BLaER1 treated with 17β-estradiol and CSF1 and Interleukin-3, amounts not matched to agents 10 nM and 100 nM (cell line): ENCODE data around the gene MAOB.

Experiments
- H3K27ac ChIP-seq, 11 experiments: shearing (Covaris generic); formaldehyde crosslinking; 2 replicates each; pipeline ENCODE4 v1.8.1; 2022
- H3K27me3 ChIP-seq, 11 experiments: shearing (Covaris generic); formaldehyde crosslinking; 2 replicates each; pipeline ENCODE4 v1.8.1; 2022
- H3K36me3 ChIP-seq, 11 experiments: shearing (Covaris generic); formaldehyde crosslinking; 2 replicates each; pipeline ENCODE4 v1.8.1; 2022
- H3K4me1 ChIP-seq, 10 experiments: shearing (Covaris generic); formaldehyde crosslinking; 2 replicates each; pipeline ENCODE4 v1.8.1; 2022
- H3K4me2 ChIP-seq, 11 experiments: shearing (Covaris generic); formaldehyde crosslinking; 2 replicates each; pipeline ENCODE4 v1.8.1; 2022
- H3K4me3 ChIP-seq, 10 experiments: shearing (Covaris generic); formaldehyde crosslinking; 2 replicates each; pipeline ENCODE4 v1.8.1; 2022
- H3K9ac ChIP-seq, 11 experiments: shearing (Covaris generic); formaldehyde crosslinking; 2 replicates each; pipeline ENCODE4 v1.8.1; 2022
- H3K9me3 ChIP-seq, 11 experiments: shearing (Covaris generic); formaldehyde crosslinking; replicated peaks in 1 of 11; 2 replicates each; pipeline ENCODE4 v1.8.1; 2022
- H4K20me1 ChIP-seq, 11 experiments: shearing (Covaris generic); formaldehyde crosslinking; 2 replicates each; pipeline ENCODE4 v1.8.1; 2022
- Cebpa-rat ChIP-seq, 11 experiments: shearing (Covaris generic); IDR thresholded peaks; 2 replicates each; pipeline ENCODE4 v1.8.1; 2022

Gene MAOB

DNA sequence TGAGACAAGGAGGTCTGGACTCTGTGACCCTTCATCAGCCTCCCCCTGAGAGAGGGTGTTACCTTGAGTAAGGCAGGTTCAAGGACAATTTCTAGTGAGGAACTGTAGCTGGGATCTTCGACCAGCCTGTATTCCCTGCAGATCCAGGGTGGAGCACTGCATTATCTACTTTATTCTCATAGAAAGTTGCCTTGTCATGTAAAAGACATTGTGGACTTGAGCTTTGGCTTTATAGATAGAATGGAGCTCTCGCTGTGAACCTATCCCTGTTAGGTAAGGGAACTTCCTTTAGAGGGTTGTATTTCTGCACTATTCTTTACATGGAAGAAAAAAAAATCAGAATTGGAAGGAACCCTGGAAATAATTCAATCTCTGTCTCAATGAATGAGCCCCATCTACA is 134.8 kb downstream of the MAOB start:
- no peak for TF ChIP-seq Cebpa-rat (IDR thresholded peaks at IDR 0.05)
- no peak overlapping the region for H3K4me3 ChIP-seq
- peaks cover 59 to 88% (median 80%) of the 10 kb centered on the region in 11 experiments for H3K27me3 ChIP-seq
- no peaks in the 10 kb centered on the region for H3K36me3 ChIP-seq
- H3K4me1 ChIP-seq = peaks cover 0 to 35% (median 5%) of the 10 kb centered on the region in 10 experiments; a peak in 9 of 20 replicates
- H3K9ac ChIP-seq = no peak overlapping the region
- H3K9me3 ChIP-seq = peaks cover 0 to 7% (median 0%) of the 10 kb centered on the region in 11 experiments; a peak in 4 of 22 replicates
- H4K20me1 ChIP-seq = no peaks in the 10 kb centered on the region; a peak in 1 of 22 replicates
- no peak overlapping the region for H3K4me2 ChIP-seq
- H3K27ac ChIP-seq = no peak overlapping the region

DNA sequence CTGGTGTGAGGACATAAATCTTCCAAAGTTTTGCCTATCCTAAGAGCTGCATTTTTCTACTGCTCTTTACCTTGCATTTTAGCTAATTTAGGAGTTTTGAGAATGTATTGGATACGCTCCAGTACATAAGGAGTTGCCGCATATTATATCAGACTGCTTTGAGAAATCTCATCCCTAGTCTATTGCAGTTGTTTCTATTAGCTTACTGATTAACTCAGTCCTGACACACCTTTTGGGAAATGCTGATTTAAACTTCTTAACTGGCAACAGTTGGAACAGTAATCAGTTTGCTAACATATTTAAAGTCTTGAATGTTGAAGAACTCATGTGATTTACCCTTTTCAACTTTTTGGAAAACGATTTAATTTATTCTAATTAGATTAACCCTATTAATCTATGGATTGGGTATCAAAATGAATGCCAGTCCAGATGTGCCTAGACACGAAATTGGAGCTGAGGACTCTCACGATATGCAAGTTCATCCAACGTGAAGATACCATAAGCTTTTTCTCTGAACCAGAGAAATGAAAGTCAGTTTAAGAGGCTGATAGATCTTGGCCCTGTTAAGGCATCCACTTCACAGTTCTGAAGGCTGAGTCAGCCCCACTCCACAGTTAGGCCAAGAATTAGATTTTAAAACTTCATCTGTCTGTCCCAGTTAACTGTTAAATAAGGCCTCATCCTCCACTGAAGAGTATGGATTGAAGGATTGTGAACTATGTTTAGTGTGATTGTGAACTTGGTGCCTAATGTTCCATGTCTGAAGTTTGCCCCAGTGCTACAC is 136.1 kb downstream of the MAOB start:
- no peak overlapping the region for H3K27ac ChIP-seq
- H3K27me3 ChIP-seq = peaks cover 72 to 89% (median 80%) of the 10 kb centered on the region in 11 experiments
- no peak overlapping the region for H3K4me3 ChIP-seq

GRCh38 chrX:43744284-43744683 is 138.0 kb downstream of the MAOB start:
- TF ChIP-seq Cebpa-rat (IDR thresholded peaks at IDR 0.05) = no peak
- Histone ChIP-seq H3K9me3 (no peaks in the 10 kb centered on the region), H3K27ac (no peak overlapping the region), H3K4me1 (peaks cover 0 to 35% (median 6%) of the 10 kb centered on the region in 10 experiments; a peak in 9 of 20 replicates), H3K4me2 (no peak overlapping the region), H3K4me3 (no peak overlapping the region), H3K36me3 (no peaks in the 10 kb centered on the region), H3K9ac (no peak overlapping the region), H4K20me1 (no peaks in the 10 kb centered on the region; a peak in 2 of 22 replicates), H3K27me3 (peaks cover 75 to 96% (median 89%) of the 10 kb centered on the region in 11 experiments)

More for the DNA sequence above, 136.1 kb downstream of the MAOB start:
- H3K4me2 ChIP-seq = no peak overlapping the region
- TF ChIP-seq Cebpa-rat (IDR thresholded peaks at IDR 0.05) = no peak
- no peak overlapping the region for H3K9ac ChIP-seq
- H3K4me1 ChIP-seq = peaks cover 0 to 44% (median 12%) of the 10 kb centered on the region in 10 experiments; a peak in 9 of 20 replicates
- H4K20me1 ChIP-seq = no peaks in the 10 kb centered on the region; a peak in 1 of 22 replicates
- no peaks in the 10 kb centered on the region for H3K9me3 ChIP-seq
- H3K36me3 ChIP-seq = no peaks in the 10 kb centered on the region

GRCh38 chrX:43743100-43743822 is 139.0 kb downstream of the MAOB start:
- Histone ChIP-seq H3K4me1 (peaks cover 0 to 30% (median 6%) of the 10 kb centered on the region in 10 experiments; a peak in 9 of 20 replicates), H3K36me3 (no peaks in the 10 kb centered on the region), H3K9ac (no peak overlapping the region), H3K9me3 (no peaks in the 10 kb centered on the region), H3K27me3 (peaks cover 84 to 99% (median 96%) of the 10 kb centered on the region in 11 experiments), H3K27ac (no peak overlapping the region), H3K4me3 (no peak overlapping the region), H4K20me1 (no peaks in the 10 kb centered on the region; a peak in 2 of 22 replicates), H3K4me2 (peak overlapping the region in 2 of 11 experiments; percentile 30 to 58; a peak in 3 of 22 replicates)
- no peak for TF ChIP-seq Cebpa-rat (IDR thresholded peaks at IDR 0.05)

- Histone ChIP-seq H3K9me3 (no peaks in the 10 kb centered on the region), H3K27me3 (peaks cover 86 to 100% (median 98%) of the 10 kb centered on the region in 11 experiments), H3K4me1 (peaks cover 0 to 30% (median 6%) of the 10 kb centered on the region in 10 experiments; a peak in 9 of 20 replicates), H4K20me1 (no peaks in the 10 kb centered on the region; a peak in 2 of 22 replicates), H3K27ac (peak overlapping the region in 2 of 11 experiments; percentile 2 to 16; a peak in 1 of 22 replicates), H3K9ac (no peak overlapping the region), H3K4me3 (no peak overlapping the region), H3K36me3 (no peaks in the 10 kb centered on the region), H3K4me2 (peak overlapping the region in 5 of 11 experiments; percentile 19 to 58 (median 41); a peak in 11 of 22 replicates)
- TF ChIP-seq Cebpa-rat (IDR thresholded peaks at IDR 0.05) = peak in 9 of 11 experiments; percentile 14 to 85 (median 66); a peak in 11 of 22 replicates
Observed at GRCh38 chrX:43741843-43742573, 140.2 kb downstream of the MAOB start.

GRCh38 chrX:43735957-43736356 is 146.3 kb downstream of the MAOB start:
- Histone ChIP-seq H3K9ac (no peak overlapping the region), H3K27ac (no peak overlapping the region), H4K20me1 (no peaks in the 10 kb centered on the region; a peak in 1 of 22 replicates), H3K9me3 (no peaks in the 10 kb centered on the region), H3K4me1 (peaks cover 0 to 6% (median 0%) of the 10 kb centered on the region in 10 experiments; a peak in 3 of 20 replicates), H3K4me3 (no peak overlapping the region), H3K27me3 (peaks cover 82 to 100% (median 98%) of the 10 kb centered on the region in 11 experiments), H3K36me3 (no peaks in the 10 kb centered on the region), H3K4me2 (no peak overlapping the region)
- TF ChIP-seq Cebpa-rat (IDR thresholded peaks at IDR 0.05) = no peak

GRCh38 chrX:43735534-43735933 is 146.7 kb downstream of the MAOB start:
- Histone ChIP-seq H3K27me3 (peaks cover 82 to 100% (median 98%) of the 10 kb centered on the region in 11 experiments), H3K9me3 (no peaks in the 10 kb centered on the region), H3K9ac (no peak overlapping the region), H3K27ac (no peak overlapping the region), H3K4me2 (no peak overlapping the region), H3K36me3 (no peaks in the 10 kb centered on the region), H3K4me1 (peaks cover 0 to 1% (median 0%) of the 10 kb centered on the region in 10 experiments; a peak in 1 of 20 replicates), H3K4me3 (no peak overlapping the region), H4K20me1 (no peaks in the 10 kb centered on the region; a peak in 1 of 22 replicates)
- TF ChIP-seq Cebpa-rat (IDR thresholded peaks at IDR 0.05) = no peak

DNA sequence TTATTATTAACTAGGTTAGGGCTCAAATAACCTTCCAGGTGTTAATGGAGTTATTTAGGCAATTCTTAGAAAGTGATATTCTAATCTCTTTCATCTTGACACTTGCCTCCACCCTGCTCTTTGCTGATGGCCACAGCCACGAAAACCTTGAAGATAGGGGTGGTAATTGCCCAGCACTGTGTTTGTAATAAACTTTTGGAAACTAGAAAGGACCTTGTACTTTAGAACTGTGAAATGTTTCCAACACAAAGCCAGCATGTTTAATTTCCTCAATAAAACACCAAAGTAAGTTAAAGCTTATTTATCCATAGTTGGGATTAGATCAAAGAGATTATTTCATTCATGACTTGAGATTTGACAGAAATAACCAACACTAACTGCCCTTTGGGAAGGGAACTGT is 147.8 kb downstream of the MAOB start:
- TF ChIP-seq Cebpa-rat (IDR thresholded peaks at IDR 0.05) = no peak
- no peaks in the 10 kb centered on the region for H3K9me3 ChIP-seq
- no peaks in the 10 kb centered on the region for H3K4me1 ChIP-seq
- H4K20me1 ChIP-seq = no peaks in the 10 kb centered on the region
- H3K4me3 ChIP-seq = no peak overlapping the region
- H3K9ac ChIP-seq = no peak overlapping the region
- H3K4me2 ChIP-seq = no peak overlapping the region
- no peaks in the 10 kb centered on the region for H3K36me3 ChIP-seq
- peaks cover 89 to 100% (median 99%) of the 10 kb centered on the region in 11 experiments for H3K27me3 ChIP-seq
- no peak overlapping the region for H3K27ac ChIP-seq
